Mesenchymal stem cell (in vitro differentiated cells and primary cell): Measurements from ENCODE around the gene TMEM140.

Source experiments
- DNase-seq: peaks from one replicate; pipeline ENCODE4 v3.0.0-alpha.2; 2013
- H2AFZ ChIP-seq: one replicate; pipeline ENCODE4 v1.6.1; 2013; ENCODE audit warnings: low read depth, mild to moderate bottlenecking, control low read depth, inconsistent platforms, low read length, moderate library complexity
- H2AK5ac ChIP-seq: 2 replicates; pipeline ENCODE4 v1.6.1; 2013; ENCODE audit warnings: low read length, moderate library complexity, mild to moderate bottlenecking, inconsistent platforms; ENCODE audit not compliant: severe bottlenecking
- H2BK120ac ChIP-seq: one replicate; pipeline ENCODE4 v1.6.1; 2013; ENCODE audit warnings: low read depth, mild to moderate bottlenecking, inconsistent platforms, low read length, moderate library complexity
- H2BK12ac ChIP-seq, 2 experiments: one replicate each; pipeline ENCODE4 v1.6.1; 2013; ENCODE audit warnings: inconsistent platforms in 2 of 2, low read length in 2 of 2, mild to moderate bottlenecking in 2 of 2, moderate library complexity in 2 of 2, control low read depth in 1 of 2
- H2BK15ac ChIP-seq: one replicate; pipeline ENCODE4 v1.6.1; 2013; ENCODE audit warnings: mild to moderate bottlenecking, low read depth, inconsistent platforms; ENCODE audit not compliant: poor library complexity, severe bottlenecking
- H2BK5ac ChIP-seq: 2 replicates; pipeline ENCODE4 v1.6.1; 2013; ENCODE audit warnings: low read depth, mild to moderate bottlenecking, low read length, control low read depth, inconsistent platforms; ENCODE audit not compliant: poor library complexity, severe bottlenecking
- H3K14ac ChIP-seq, 2 experiments: one replicate each; pipeline ENCODE4 v1.6.1; 2013; ENCODE audit warnings: inconsistent platforms in 2 of 2, low read length in 2 of 2, control low read depth in 1 of 2, mild to moderate bottlenecking in 1 of 2, moderate library complexity in 1 of 2
- H3K18ac ChIP-seq, 2 experiments: one replicate each; pipeline ENCODE4 v1.6.1; 2013; ENCODE audit warnings: inconsistent platforms in 2 of 2, low read length in 2 of 2, control low read depth in 1 of 2, low read depth in 1 of 2, mild to moderate bottlenecking in 1 of 2
- H3K23ac ChIP-seq, 2 experiments: one replicate each; pipeline ENCODE4 v1.6.1; 2013; ENCODE audit warnings: inconsistent platforms in 2 of 2, low read length in 2 of 2, mild to moderate bottlenecking in 2 of 2, moderate library complexity in 2 of 2, control low read depth in 1 of 2
- H3K27ac ChIP-seq: 2 replicates; pipeline ENCODE4 v1.5.1; 2013; ENCODE audit warnings: mild to moderate bottlenecking, moderate library complexity, low read length, control low read depth, inconsistent platforms; ENCODE audit not compliant: poor library complexity, severe bottlenecking
- H3K27me3 ChIP-seq, 2 experiments: 2 replicates each; pipeline versions ENCODE4 v1.6.1 to v1.7.0; 2013; ENCODE audit warnings: low read length in 2 of 2, mild to moderate bottlenecking in 2 of 2, moderate library complexity in 2 of 2, control low read depth in 1 of 2, inconsistent platforms in 1 of 2; ENCODE audit not compliant: control insufficient read depth in 1 of 2, insufficient read depth in 1 of 2
- H3K36me3 ChIP-seq, 2 experiments: 2 replicates each; pipeline versions ENCODE4 v1.6.1 to v1.7.0; 2013; ENCODE audit warnings: low read length in 2 of 2, control low read depth in 1 of 2, inconsistent platforms in 1 of 2, low read depth in 1 of 2, mild to moderate bottlenecking in 1 of 2; ENCODE audit not compliant: insufficient read depth in 2 of 2, control insufficient read depth in 1 of 2
- H3K4ac ChIP-seq, 2 experiments: one replicate each; pipeline ENCODE4 v1.6.1; 2013; ENCODE audit warnings: inconsistent platforms in 2 of 2, low read length in 2 of 2, mild to moderate bottlenecking in 2 of 2, moderate library complexity in 2 of 2, control low read depth in 1 of 2, low read depth in 1 of 2
- H3K4me1 ChIP-seq: 2 replicates; pipeline ENCODE4 v1.6.1; 2013; ENCODE audit warnings: low read depth, low read length, control low read depth; ENCODE audit not compliant: control insufficient read depth, insufficient read depth
- H3K4me2 ChIP-seq: 2 replicates; pipeline ENCODE4 v1.6.1; 2013; ENCODE audit warnings: low read length, mild to moderate bottlenecking, inconsistent platforms; ENCODE audit not compliant: poor library complexity, severe bottlenecking
- H3K4me3 ChIP-seq, 2 experiments: 2 replicates each; pipeline versions ENCODE4 v1.5.1 to v1.7.0; 2013; ENCODE audit warnings: low read length in 2 of 2, mild to moderate bottlenecking in 2 of 2, control low read depth in 1 of 2, low read depth in 1 of 2; ENCODE audit not compliant: insufficient read depth in 1 of 2
- H3K79me1 ChIP-seq: replicated peaks from 2 replicates; pipeline ENCODE4 v1.6.1; 2013; ENCODE audit warnings: mild to moderate bottlenecking, control low read depth, low read length, inconsistent platforms; ENCODE audit not compliant: poor library complexity, severe bottlenecking
- H3K9ac ChIP-seq: 2 replicates; pipeline ENCODE4 v1.7.0; 2013; ENCODE audit warnings: mild to moderate bottlenecking, low read length, moderate library complexity
- H3K9me3 ChIP-seq: 2 replicates; pipeline ENCODE4 v1.7.0; 2013; ENCODE audit warnings: mild to moderate bottlenecking, low read length; ENCODE audit not compliant: control insufficient read depth
- H4K8ac ChIP-seq: one replicate; pipeline ENCODE4 v1.6.1; 2013; ENCODE audit warnings: inconsistent platforms, mild to moderate bottlenecking, low read length, moderate library complexity
- H4K91ac ChIP-seq: one replicate; pipeline ENCODE4 v1.6.1; 2013; ENCODE audit warnings: mild to moderate bottlenecking, low read length, inconsistent platforms
- WGBS: methylation state at CpG from one replicate; pipeline ENCODE4 v1.1.7; 2013; ENCODE audit warnings: mixed read lengths; 5-methylcytosine and 5-hydroxymethylcytosine counted together

The TMEM140 gene

GRCh38 chr7:135160098-135160857 lies 12.4 kb downstream of the TMEM140 start:
- H2BK12ac ChIP-seq, result peak overlapping the region in 1 of 2 experiments; percentile 95
- no peak overlapping the region for H4K91ac ChIP-seq
- H2BK5ac ChIP-seq, result no peak overlapping the region
- no peak overlapping the region for H2BK15ac ChIP-seq
- no peak overlapping the region for H2AFZ ChIP-seq
- H2AK5ac ChIP-seq, result peak overlapping the region; percentile 68
- H3K27ac ChIP-seq, result peak overlapping the region; percentile 90
- DNase-seq, result peak; percentile 75
- H4K8ac ChIP-seq, result no peak overlapping the region
- peak overlapping the region; percentile 44 for H3K9ac ChIP-seq
- H3K4me1 ChIP-seq, result peaks cover 28% of the 10 kb centered on the region
- H3K9me3 ChIP-seq, result peaks cover 21% of the 10 kb centered on the region
- no peaks in the 10 kb centered on the region for H3K27me3 ChIP-seq
- H3K14ac ChIP-seq, result no peak overlapping the region
- peak overlapping the region in 1 of 2 experiments; percentile 38 for H3K4me3 ChIP-seq
- peak overlapping the region in 1 of 2 experiments; percentile 54 for H3K18ac ChIP-seq
- peaks cover 27% of the 10 kb centered on the region for H3K79me1 ChIP-seq
- H3K4me2 ChIP-seq, result no peak overlapping the region
- peak overlapping the region in 1 of 2 experiments; percentile 60 for H3K4ac ChIP-seq
- no peak overlapping the region for H3K23ac ChIP-seq
- H3K36me3 ChIP-seq, result peaks cover 24 to 37% of the 10 kb centered on the region in 2 experiments
- H2BK120ac ChIP-seq, result peak overlapping the region; percentile 39
- WGBS, result 40% methylated on average over 4 of the region's 5 CpGs

- no peak overlapping the region for H3K4me3 ChIP-seq
- H3K36me3 ChIP-seq, result peaks cover 31 to 45% of the 10 kb centered on the region in 2 experiments
- peaks cover 28% of the 10 kb centered on the region for H3K4me1 ChIP-seq
- H3K79me1 ChIP-seq, result peaks cover 32% of the 10 kb centered on the region
- H3K4ac ChIP-seq, result peak overlapping the region; percentile 3 to 5
- peak overlapping the region; percentile 23 for H4K91ac ChIP-seq
- no peaks in the 10 kb centered on the region for H3K27me3 ChIP-seq
- peak; percentile 49 for DNase-seq
- no peak overlapping the region for H2BK15ac ChIP-seq
- H3K4me2 ChIP-seq, result no peak overlapping the region
- peak overlapping the region; percentile 63 for H2AK5ac ChIP-seq
- H3K9ac ChIP-seq, result peak overlapping the region; percentile 44
- H2AFZ ChIP-seq, result no peak overlapping the region
- peak overlapping the region; percentile 90 for H3K27ac ChIP-seq
- H3K18ac ChIP-seq, result peak overlapping the region; percentile 52 to 84
- no peak overlapping the region for H3K23ac ChIP-seq
- 64% methylated on average over 9 of the region's 9 CpGs for WGBS
- no peak overlapping the region for H3K14ac ChIP-seq
- peak overlapping the region; percentile 39 for H2BK120ac ChIP-seq
- peak overlapping the region in 1 of 2 experiments; percentile 95 for H2BK12ac ChIP-seq
- H4K8ac ChIP-seq, result peak overlapping the region; percentile 52
- H3K9me3 ChIP-seq, result peaks cover 13% of the 10 kb centered on the region
- peak overlapping the region; percentile 71 for H2BK5ac ChIP-seq
Measured at GRCh38 chr7:135160858-135161653, 13.2 kb downstream of the TMEM140 start.

GRCh38 chr7:135161669-135162068 lies 13.8 kb downstream of the TMEM140 start:
- Histone ChIP-seq H3K4me3 (no peak overlapping the region), H3K4ac (peak overlapping the region; percentile 24 to 35), H2BK12ac (peak overlapping the region; percentile 75 to 90), H2AFZ (no peak overlapping the region), H3K9me3 (peaks cover 7% of the 10 kb centered on the region), H3K4me1 (peaks cover 29% of the 10 kb centered on the region), H4K8ac (no peak overlapping the region), H2BK5ac (no peak overlapping the region), H3K79me1 (peaks cover 37% of the 10 kb centered on the region), H3K9ac (no peak overlapping the region), H3K18ac (peak overlapping the region; percentile 37 to 52), H3K14ac (no peak overlapping the region), H3K27ac (peak overlapping the region; percentile 90), H3K23ac (no peak overlapping the region), H3K27me3 (no peaks in the 10 kb centered on the region), H3K36me3 (peaks cover 38 to 51% of the 10 kb centered on the region in 2 experiments), H2AK5ac (peak overlapping the region; percentile 92), H2BK15ac (peak overlapping the region; percentile 82), H2BK120ac (no peak overlapping the region), H4K91ac (peak overlapping the region; percentile 88), H3K4me2 (no peak overlapping the region)
- 91% methylated on average over 6 of the region's 6 CpGs for WGBS
- DNase-seq, result no peak
